ENCODE data around the gene DGCR2. TPM values are rescaled to one million over a fixed set of nuclear protein-coding genes. Genes with fewer than 3 reads are reported as not detected.

The DGCR2 gene
- total and polyA plus RNA-seq, 2 of the 8 experiments (the other 6 are each of a cell fraction or from before 2014, with no cell fraction given) = 42.3 to 62.2 TPM

- H3K36me3 ChIP-seq (ENCODE audit: control insufficient read depth in 2 of 4, insufficient read depth in 4 of 4, low read length in 3 of 4) = peaks cover 0 to 16% (median 11%) of the 10 kb centered on the region in 4 experiments; a peak in 6 of 8 replicates
- no peak overlapping the region for H2BK120ac ChIP-seq (replicated peaks; ENCODE audit: low read depth, low read length)
- no peak overlapping the region for H3K23ac ChIP-seq (ENCODE audit: insufficient read length)
- no peak overlapping the region for H3K9ac ChIP-seq (replicated peaks in 1 of 4; ENCODE audit: extremely low read depth in 1 of 4, low read depth in 3 of 4, low read length in 3 of 4)
- ChIA-PET POLR2A (ENCODE audit: partially characterized antibody) (interaction anchor here (0.6 kb wide), 1 partner anchor 41 kb away, joined by 3 read pairs; no protein-coding TSS in a partner anchor), CTCF (ENCODE audit: partially characterized antibody) (interaction anchor here (0.7 to 4.7 kb wide), 4 partner anchors 9 to 67 kb away, joined by 3 to 14 read pairs (median 6); no protein-coding TSS in a partner anchor)
- no peak overlapping the region for H3K18ac ChIP-seq (ENCODE audit: extremely low read depth, low read length)
- no peak overlapping the region for H4K91ac ChIP-seq (replicated peaks; ENCODE audit: insufficient read length, low read length)
- no peak overlapping the region for H2BK12ac ChIP-seq (ENCODE audit: low read depth, low read length)
- H3K27ac ChIP-seq (ENCODE audit: low read depth, low read length) = no peak overlapping the region
- H4K20me1 ChIP-seq (replicated peaks in 1 of 2; ENCODE audit: control insufficient read depth in 1 of 2, insufficient read depth in 2 of 2, low read length in 2 of 2) = peaks cover 0 to 29% of the 10 kb centered on the region in 2 experiments
- no peak overlapping the region for H3K4ac ChIP-seq (replicated peaks; ENCODE audit: insufficient read length, low read depth, low read length)
- H3K79me2 ChIP-seq (ENCODE audit: control insufficient read depth in 1 of 2, insufficient read depth in 2 of 2, low read length in 2 of 2) = no peaks in the 10 kb centered on the region
- H2AK5ac ChIP-seq (ENCODE audit: low read depth, low read length) = no peak overlapping the region
- no peak overlapping the region for H3K4me2 ChIP-seq (ENCODE audit: insufficient read depth in 1 of 2, low read depth in 2 of 2, low read length in 2 of 2)
- H2BK20ac ChIP-seq (ENCODE audit: low read length) = no peak overlapping the region
- no peak overlapping the region for H3K4me3 ChIP-seq (ENCODE audit: extremely low read depth in 1 of 4, insufficient read depth in 2 of 4, low read depth in 3 of 4, low read length in 4 of 4)
- DNase-seq (ENCODE audit: low read depth in 1 of 2, low spot score in 2 of 2) (no peak), FAIRE-seq (no peak)
- H3K4me1 ChIP-seq (replicated peaks in 1 of 4; ENCODE audit: control insufficient read depth in 3 of 4, insufficient read depth in 4 of 4, low read length in 3 of 4) = no peaks in the 10 kb centered on the region; a peak in 1 of 7 replicates
- no peaks in the 10 kb centered on the region; the same call in 1 of the 2 replicates for H3K79me1 ChIP-seq (ENCODE audit: low read depth, low read length)
- H4K8ac ChIP-seq (ENCODE audit: extremely low read depth, insufficient read depth, low read length) = peak overlapping the region; percentile 57; the same call in 1 of the 2 replicates
- H2AFZ ChIP-seq (ENCODE audit: low read length) = no peak overlapping the region
- no peaks in the 10 kb centered on the region for H3K27me3 ChIP-seq (replicated peaks in 1 of 4; ENCODE audit: control insufficient read depth in 3 of 4, extremely low read depth in 1 of 4, insufficient read depth in 3 of 4, low read length in 3 of 4)
- no peaks in the 10 kb centered on the region for H3K23me2 ChIP-seq (ENCODE audit: low read depth, low read length)
- H3K56ac ChIP-seq (replicated peaks; ENCODE audit: insufficient read length, low read depth, low read length) = no peak overlapping the region
- 89% methylated on average over 8 of the region's 8 CpGs; no CpG with 5 or more reads in 1 of the 2 experiments for WGBS, 2 experiments (ENCODE audit: extremely low coverage in 1 of 2, insufficient coverage in 1 of 2, insufficient read length in 1 of 2, insufficient replicate concordance in 2 of 2, low coverage in 1 of 2, low lambda C conversion rate in 2 of 2, missing lambda C conversion rate in 1 of 2)
- no peak overlapping the region for H3K14ac ChIP-seq (ENCODE audit: insufficient read length)
- no peak overlapping the region for H4K5ac ChIP-seq (ENCODE audit: insufficient read length, low read depth, low read length)
- no peak overlapping the region; the same call in 1 of the 2 replicates for H2BK5ac ChIP-seq (ENCODE audit: low read depth, low read length)
- no peaks in the 10 kb centered on the region for H3K9me3 ChIP-seq (ENCODE audit: insufficient read depth in 2 of 2, low read depth in 1 of 2, low read length in 1 of 2)
- no peak overlapping the region for H2BK15ac ChIP-seq (ENCODE audit: low read length)
- TF ChIP-seq EGR1 (IDR thresholded peaks at IDR 0.05; ENCODE audit: borderline replicate concordance, low read depth, low read length) = no peak
- no peak for TF ChIP-seq TAF1 (IDR thresholded peaks at IDR 0.05; ENCODE audit: low read depth, low read length)
- no peak for TF ChIP-seq KDM5A (IDR thresholded peaks at IDR 0.05; ENCODE audit: low read length)
- TF ChIP-seq EZH2 (IDR thresholded peaks at IDR 0.05; ENCODE audit: low read depth, low read length, severe bottlenecking) = no peak
- no peak for TF ChIP-seq CTBP2 (IDR thresholded peaks at IDR 0.05; ENCODE audit: borderline replicate concordance, insufficient read depth, insufficient read length, low read length)
- no peak for TF ChIP-seq SIN3A (conservative IDR thresholded peaks at IDR 0.05 in 1 of 2, IDR thresholded peaks at IDR 0.05 in 1 of 2; ENCODE audit: low read depth in 1 of 2, low read length in 2 of 2)
- TF ChIP-seq ATF2 (IDR thresholded peaks at IDR 0.05; ENCODE audit: low read length) = no peak
- TF ChIP-seq CTCF (IDR thresholded peaks at IDR 0.05; ENCODE audit: control extremely low read depth in 1 of 3, insufficient read depth in 1 of 3, low read depth in 1 of 3, low read length in 3 of 3) = no peak
- TF ChIP-seq BCL11A (IDR thresholded peaks at IDR 0.05; ENCODE audit: low read depth in 2 of 2, low read length in 2 of 2) = no peak
Measured at GRCh38 chr22:19039448-19039780, 82.8 kb downstream of the DGCR2 start.

Measured in H1 (cell line).